Fibroblast of skin of back (primary cell): ENCODE measurements around the gene PDCD10.

Experiments used
- DNase-seq: peaks from one replicate; pipeline ENCODE4 v3.0.0-alpha.2; 2013

The PDCD10 gene

GRCh38 chr3:167673221-167673620, 61.5 kb downstream of the PDCD10 start:
- DNase-seq = no peak

GRCh38 chr3:167671878-167672427, 62.7 kb downstream of the PDCD10 start:
- DNase-seq = no peak

- no peak for DNase-seq
These were observed 65.0 kb downstream of the PDCD10 start for GRCh38 chr3:167669699-167670098.

- DNase-seq = no peak
These were observed 66.0 kb downstream of the PDCD10 start for GRCh38 chr3:167668651-167669050.

GRCh38 chr3:167666563-167666962, 68.1 kb downstream of the PDCD10 start:
- DNase-seq = no peak

- no peak for DNase-seq
These were observed 71.7 kb downstream of the PDCD10 start for GRCh38 chr3:167662919-167663400.

GRCh38 chr3:167657684-167658225, 76.9 kb downstream of the PDCD10 start:
- no peak for DNase-seq

- DNase-seq = no peak
These were observed 77.9 kb downstream of the PDCD10 start for GRCh38 chr3:167656821-167657220.

- no peak for DNase-seq
These were observed 80.9 kb downstream of the PDCD10 start, which contains the start of gene WDR49 for GRCh38 chr3:167653760-167654159. TSS of gene WDR49 (minus strand) at chr3:167653942. CDS start at chr3:167653425, 517 bp downstream.

GRCh38 chr3:167653155-167653554, 81.5 kb downstream of the PDCD10 start:
- no peak for DNase-seq

- no peak for DNase-seq
These were observed 82.9 kb downstream of the PDCD10 start for GRCh38 chr3:167651826-167652225.

- no peak for DNase-seq
These were observed 84.2 kb downstream of the PDCD10 start for GRCh38 chr3:167650459-167650858.

GRCh38 chr3:167649746-167650145, 84.9 kb downstream of the PDCD10 start:
- DNase-seq = no peak

GRCh38 chr3:167644611-167645010, 90.1 kb downstream of the PDCD10 start:
- no peak for DNase-seq
